Tibial nerve (tissue), 4 donors: ENCODE data around the gene DDX39B.
"Not testable (repeated sequence)": the region's sequence is repeated elsewhere in the genome, so short reads cannot be mapped to it uniquely, and the experiment has no call there.

Experiments used
- CTCF ChIP-seq, 5 experiments: fragments of 200-600 bp in 3 of 5; fragments of 450-650 bp in 2 of 5; sonication (generic) in 3 of 5; IDR thresholded peaks; one replicate each; pipeline ENCODE4 v1.5.1; 2016 to 2019; ENCODE audit warnings: antibody characterized with exemption in 5 of 5, mild to moderate bottlenecking in 3 of 5, moderate library complexity in 2 of 5
- EP300 ChIP-seq, 2 donors: sonication (generic); formaldehyde crosslinking; IDR thresholded peaks; one replicate each; pipeline ENCODE4 v1.6.1; 2017; ENCODE audit warnings: antibody characterized with exemption in 2 of 2, mild to moderate bottlenecking in 1 of 2
- POLR2A ChIP-seq, 2 donors: fragments of 450-650 bp; IDR thresholded peaks; one replicate each; pipeline ENCODE4 v1.6.1; 2017; ENCODE audit warnings: antibody characterized with exemption in 2 of 2, mild to moderate bottlenecking in 2 of 2, moderate library complexity in 2 of 2

- TF ChIP-seq CTCF, POLR2A, EP300 (IDR thresholded peaks at IDR 0.05): not testable (repeated sequence)
These were observed 54.1 kb downstream of the DDX39B start for GRCh38 chr6:31487674-31488073.
